C4-2B (cell line): ENCODE data around the gene MLLT10.

Experiments
- CTCF ChIP-seq: fragments of 450-650 bp; conservative IDR thresholded peaks from 2 replicates; pipeline ENCODE4 v1.5.1; 2017; ENCODE audit warnings: mild to moderate bottlenecking
- ZFX ChIP-seq: fragments of 450-650 bp; IDR thresholded peaks from 2 replicates; pipeline ENCODE4 v1.6.1; 2017

GRCh38 chr10:21758696-21759095 is 224.7 kb downstream of the MLLT10 start:
- TF ChIP-seq CTCF (no peak), ZFX (no peak)
